HepG2 (cell line): ENCODE results near the gene EGR1.

Experiments
- BRD4 ChIP-seq: sonication (generic); formaldehyde crosslinking; IDR thresholded peaks from 2 replicates; pipeline ENCODE4 v1.4.0; 2020; ENCODE audit warnings: missing genetic modification reagents
- CTCF ChIP-seq: sonication (generic); formaldehyde crosslinking; IDR thresholded peaks from 2 replicates; pipeline ENCODE4 v1.5.0; 2020; ENCODE audit warnings: mild to moderate bottlenecking, missing genetic modification reagents, moderate library complexity
- EEA1 ChIP-seq: sonication (generic); formaldehyde crosslinking; IDR thresholded peaks from 2 replicates; pipeline ENCODE4 v1.5.1; 2020; ENCODE audit warnings: mild to moderate bottlenecking, missing genetic modification reagents, borderline replicate concordance
- IRF1 ChIP-seq: sonication (generic); formaldehyde crosslinking; IDR thresholded peaks from 2 replicates; pipeline ENCODE4 v1.4.0; 2020; ENCODE audit warnings: low read depth, mild to moderate bottlenecking, missing genetic modification reagents
- KLF16 ChIP-seq, 2 experiments: sonication (generic) in 1 of 2; formaldehyde crosslinking in 1 of 2; IDR thresholded peaks; 2 replicates each; pipeline versions ENCODE4 v1.6.1 to v1.8.0; 2016 to 2023; ENCODE audit warnings: missing genetic modification reagents in 2 of 2, missing compliant biosample characterization in 1 of 2
- MEIS1 ChIP-seq: sonication (generic); formaldehyde crosslinking; IDR thresholded peaks from 2 replicates; pipeline ENCODE4 v1.9.0; 2021; ENCODE audit warnings: mild to moderate bottlenecking, missing genetic modification reagents, moderate library complexity, borderline replicate concordance
- MIER3 ChIP-seq: IDR thresholded peaks from 2 replicates; pipeline ENCODE4 v1.6.1; 2016; ENCODE audit warnings: missing compliant biosample characterization, borderline replicate concordance
- NONO ChIP-seq, 2 experiments: fragments of 450-650 bp in 1 of 2; sonication (generic) in 1 of 2; formaldehyde crosslinking in 1 of 2; IDR thresholded peaks in 1 of 2; conservative IDR thresholded peaks in 1 of 2; 2 replicates each; pipeline versions ENCODE4 v1.6.1 to v1.8.0; 2017 to 2022; ENCODE audit warnings: mild to moderate bottlenecking in 1 of 2, missing genetic modification reagents in 1 of 2, moderate library complexity in 1 of 2
- PATZ1 ChIP-seq: sonication (generic); formaldehyde crosslinking; IDR thresholded peaks from 2 replicates; pipeline ENCODE4 v1.4.0; 2020; ENCODE audit warnings: missing genetic modification reagents
- SMARCE1 ChIP-seq: fragments of 450-650 bp; IDR thresholded peaks from 2 replicates; pipeline ENCODE4 v1.6.1; 2017; ENCODE audit warnings: borderline replicate concordance
- ZNF121 ChIP-seq: sonication (generic); formaldehyde crosslinking; IDR thresholded peaks from 2 replicates; pipeline ENCODE4 v1.5.0; 2020; ENCODE audit warnings: mild to moderate bottlenecking, missing genetic modification reagents
- ZNF136 ChIP-seq: sonication (generic); formaldehyde crosslinking; IDR thresholded peaks from 2 replicates; pipeline ENCODE4 v1.8.1; 2022; ENCODE audit warnings: low read depth, mild to moderate bottlenecking, moderate library complexity, missing genetic modification reagents
- ZNF644 ChIP-seq: IDR thresholded peaks from 2 replicates; pipeline ENCODE4 v1.6.1; 2016; ENCODE audit warnings: low read depth
- ZNF800 ChIP-seq: sonication (generic); formaldehyde crosslinking; IDR thresholded peaks from 2 replicates; pipeline ENCODE4 v1.4.0; 2020; ENCODE audit warnings: missing genetic modification reagents

- TF ChIP-seq PATZ1 (CRISPR knock-in tag) (no peak), ZNF644 (CRISPR knock-in tag) (no peak), CTCF (CRISPR knock-in tag) (no peak), BRD4 (CRISPR knock-in tag) (no peak), SMARCE1 (no peak), IRF1 (CRISPR knock-in tag) (no peak), NONO (IDR thresholded peaks at IDR 0.05) (no peak), NONO (CRISPR knock-in tag; conservative IDR thresholded peaks at IDR 0.05) (no peak), MIER3 (CRISPR knock-in tag) (no peak), KLF16 (CRISPR knock-in tag; IDR thresholded peaks at IDR 0.05) (no peak), ZNF121 (no peak), ZNF136 (CRISPR knock-in tag) (no peak), EEA1 (CRISPR knock-in tag) (no peak), MEIS1 (CRISPR knock-in tag) (no peak), ZNF800 (CRISPR knock-in tag) (no peak)
These were observed 30.1 kb downstream of the EGR1 start for GRCh38 chr5:138495351-138495750.
